Activated CD8-positive, alpha-beta T cell treated with anti-CD3 and anti-CD28 coated beads for 36 hours (primary cell): ENCODE results near the gene PDPK1. TPM values are rescaled to one million over a fixed set of nuclear protein-coding genes. Genes with fewer than 3 reads are reported as not detected.

Experiments
- ATAC-seq: fragments of 200-7000 bp; cut with Tn5 transposase; one replicate; pipeline ENCODE4 v1.10.0; 2021; ENCODE audit warnings: mild to moderate bottlenecking, moderate library complexity
- CTCF ChIA-PET: fragments of 350-600 bp; sonication (Branson Sonifier 250); formaldehyde crosslinking; loops from one replicate; lab custom pipeline; 2021; ENCODE audit warnings: antibody characterized with exemption; lab: Charles Lee
- POLR2A ChIA-PET: fragments of 350-600 bp; sonication (Branson Sonifier 250); formaldehyde crosslinking; loops from one replicate; lab custom pipeline; 2021; ENCODE audit warnings: antibody characterized with exemption; lab: Charles Lee
- DNase-seq: peaks from one replicate; pipeline ENCODE4 v3.0.0-alpha.2; 2020
- H3K27ac Mint-ChIP-seq: one replicate; pipeline ENCODE4 v1.8.0; 2021; ENCODE audit warnings: mild to moderate bottlenecking, mixed read lengths
- H3K27me3 Mint-ChIP-seq: one replicate; pipeline ENCODE4 v1.8.0; 2021; ENCODE audit warnings: mixed read lengths
- H3K36me3 Mint-ChIP-seq: one replicate; pipeline ENCODE4 v1.8.0; 2021; ENCODE audit warnings: low read depth, mixed read lengths
- H3K4me1 Mint-ChIP-seq: one replicate; pipeline ENCODE4 v1.8.0; 2021; ENCODE audit warnings: low read depth, mixed read lengths
- H3K4me3 Mint-ChIP-seq: one replicate; pipeline ENCODE4 v1.8.0; 2021; ENCODE audit warnings: mild to moderate bottlenecking, moderate library complexity, mixed read lengths
- H3K9me3 Mint-ChIP-seq: one replicate; pipeline ENCODE4 v1.8.0; 2021; ENCODE audit warnings: mixed read lengths
- CTCF ChIP-seq: fragments of 200-600 bp; IDR thresholded peaks from one replicate; pipeline ENCODE4 v1.8.0; 2022; ENCODE audit warnings: antibody characterized with exemption, mild to moderate bottlenecking
- intact Hi-C: fragments of 100-400 bp; cut with micrococcal nuclease; formaldehyde crosslinking; loops from one replicate; pipeline ENCODE4 v1.10.0; 2022
- total RNA-seq, 2 experiments: library from RNA; stranded (reverse); gene quantifications; one replicate each; pipeline ENCODE4 v1.2.3, GENCODE V29; 2021

The PDPK1 gene
- total RNA-seq, 2 experiments from 2014 or later, result 32.4 to 33.9 TPM

- H3K9me3 Mint-ChIP-seq, result no peaks in the 10 kb centered on the region
- ChIA-PET CTCF (interaction anchor here (0.6 to 2.0 kb wide), 17 partner anchors 9 to 306 kb away, joined by 3 to 10 read pairs (median 4); partner anchors contain the start of genes AMDHD2, CCNF and TEDC2), POLR2A (no interaction called here)
- no peak for ATAC-seq
- H3K4me1 Mint-ChIP-seq, result no peaks in the 10 kb centered on the region
- peaks cover 5% of the 10 kb centered on the region for H3K36me3 Mint-ChIP-seq
- intact Hi-C loops, result loop anchor here (10.0 kb wide), 1 partner anchor 66 kb away; no protein-coding TSS in a partner anchor
- no peak for DNase-seq
- no peaks in the 10 kb centered on the region for H3K27me3 Mint-ChIP-seq
- no peak overlapping the region for H3K4me3 Mint-ChIP-seq
- no peak for TF ChIP-seq CTCF
- H3K27ac Mint-ChIP-seq, result no peak overlapping the region
Observed at GRCh38 chr16:2500430-2500917, 37.3 kb upstream of the PDPK1 start.

- peak; percentile 89 for TF ChIP-seq CTCF
- peak; percentile 87 for DNase-seq
- Mint-ChIP-seq H3K36me3 (peaks cover 5% of the 10 kb centered on the region), H3K27me3 (no peaks in the 10 kb centered on the region), H3K4me1 (no peaks in the 10 kb centered on the region), H3K9me3 (no peaks in the 10 kb centered on the region), H3K4me3 (no peak overlapping the region), H3K27ac (no peak overlapping the region)
- ChIA-PET POLR2A (interaction anchor here (1.0 kb wide), 1 partner anchor 12 kb away, joined by 4 read pairs; the partner anchor contains the start of gene ATP6V0C), CTCF (interaction anchor here (0.6 to 2.0 kb wide), 25 partner anchors 10 to 307 kb away, joined by 3 to 10 read pairs (median 4); partner anchors contain the start of genes ABCA3, AMDHD2, ATP6V0C and CCNF)
- ATAC-seq, result peak; percentile 99
- intact Hi-C loops, result loop anchor here (10.0 kb wide), 1 partner anchor 66 kb away; no protein-coding TSS in a partner anchor
Observed at GRCh38 chr16:2500918-2501750, 36.7 kb upstream of the PDPK1 start.

GRCh38 chr16:2501946-2502895 lies 35.6 kb upstream of the PDPK1 start:
- no peak for ATAC-seq

GRCh38 chr16:2505695-2506094 lies 32.1 kb upstream of the PDPK1 start:
- H3K4me3 Mint-ChIP-seq, result no peak overlapping the region
- CTCF ChIA-PET, result interaction anchor here (1.6 kb wide), 1 partner anchor 78 kb away, joined by 4 read pairs; no protein-coding TSS in a partner anchor

More at GRCh38 chr16:2501946-2502895, 35.6 kb upstream of the PDPK1 start:
- H3K36me3 Mint-ChIP-seq, result peaks cover 3% of the 10 kb centered on the region
- intact Hi-C loops, result loop anchor here (10.0 kb wide), 1 partner anchor 67 kb away; no protein-coding TSS in a partner anchor
- H3K4me3 Mint-ChIP-seq, result no peak overlapping the region
- DNase-seq, result no peak
- no peaks in the 10 kb centered on the region for H3K27me3 Mint-ChIP-seq
- CTCF ChIA-PET, result interaction anchor here (0.7 to 2.0 kb wide), 19 partner anchors 11 to 308 kb away, joined by 3 to 10 read pairs (median 4); partner anchors contain the start of genes ABCA3, AMDHD2, ATP6V0C and CCNF
- no peaks in the 10 kb centered on the region for H3K9me3 Mint-ChIP-seq
- no peaks in the 10 kb centered on the region for H3K4me1 Mint-ChIP-seq
- H3K27ac Mint-ChIP-seq, result no peak overlapping the region
- no peak for TF ChIP-seq CTCF
- POLR2A ChIA-PET, result interaction anchor here (1.0 kb wide), 1 partner anchor 11 kb away, joined by 4 read pairs; the partner anchor contains the start of gene ATP6V0C

More at GRCh38 chr16:2505695-2506094, 32.1 kb upstream of the PDPK1 start:
- no peak overlapping the region for H3K27ac Mint-ChIP-seq
- no peaks in the 10 kb centered on the region for H3K27me3 Mint-ChIP-seq
- POLR2A ChIA-PET, result no interaction called here
- TF ChIP-seq CTCF, result no peak
- H3K9me3 Mint-ChIP-seq, result no peaks in the 10 kb centered on the region
- intact Hi-C loops, result loop anchor here (10.0 kb wide), 1 partner anchor 71 kb away; no protein-coding TSS in a partner anchor
- ATAC-seq (no peak), DNase-seq (no peak)
- peaks cover 3% of the 10 kb centered on the region for H3K4me1 Mint-ChIP-seq
- H3K36me3 Mint-ChIP-seq, result no peaks in the 10 kb centered on the region
